ENCODE results near the gene NCR2.
"Not testable (repeated sequence)": the region's sequence is repeated elsewhere in the genome, so short reads cannot be mapped to it uniquely, and the experiment has no call there.

Gene NCR2

GRCh38 chr6:41335296-41335695 is at the start of gene NCR2:
Gene NCR2, plus strand, starts transcription at chr6:41335608. Its CDS starts 269 bp downstream, at chr6:41335877.
- Histone ChIP-seq H3K36me3 (ENCODE audit: insufficient read depth, insufficient read length, low read length) (no peaks in the 10 kb centered on the region), H3K4me1 (ENCODE audit: insufficient read depth, insufficient read length) (peaks cover 6% of the 10 kb centered on the region), H3K4me3 (ENCODE audit: insufficient read length, low read depth) (no peak within 1 kb of the TSS), H3K9me3 (ENCODE audit: insufficient read depth, low read length) (no peaks in the 10 kb centered on the region), H3K27me3 (ENCODE audit: insufficient read depth, insufficient read length) (no peaks in the 10 kb centered on the region), H3K9ac (ENCODE audit: insufficient read length, low read depth) (no peak within 1 kb of the TSS)
- no peak for DNase-seq (ENCODE audit: low read depth, low spot score)
- TF ChIP-seq ZNF274 (IDR thresholded peaks at IDR 0.05; ENCODE audit: low read depth, low read length): no peak
- TF ChIP-seq SUZ12 (IDR thresholded peaks at IDR 0.05; ENCODE audit: extremely low read depth, insufficient read depth, insufficient read length): no peak
- TF ChIP-seq YY1 (IDR thresholded peaks at IDR 0.05; ENCODE audit: insufficient read depth, insufficient read length): no peak

GRCh38 chr6:41286544-41287346 is 48.7 kb upstream of the NCR2 start, which contains the start of gene TREM1:
Gene TREM1, minus strand, starts transcription at chr6:41286682. Its CDS starts 27 bp downstream, at chr6:41286655.
- no peaks in the 10 kb centered on the region for H3K36me3 ChIP-seq (ENCODE audit: insufficient read depth, insufficient read length, low read length)
- no peaks in the 10 kb centered on the region for H3K9me3 ChIP-seq (ENCODE audit: insufficient read depth, low read length)
- H3K4me3 ChIP-seq (ENCODE audit: insufficient read length, low read depth): no peak within 1 kb of the TSS
- H3K9ac ChIP-seq (ENCODE audit: insufficient read length, low read depth): no peak within 1 kb of the TSS
- peaks cover 2% of the 10 kb centered on the region for H3K4me1 ChIP-seq (ENCODE audit: insufficient read depth, insufficient read length)
- DNase-seq (ENCODE audit: low read depth, low spot score): no peak
- no peaks in the 10 kb centered on the region for H3K27me3 ChIP-seq (ENCODE audit: insufficient read depth, insufficient read length)
- no peak for TF ChIP-seq ZNF274 (IDR thresholded peaks at IDR 0.05; ENCODE audit: low read depth, low read length)
- TF ChIP-seq YY1 (IDR thresholded peaks at IDR 0.05; ENCODE audit: insufficient read depth, insufficient read length): no peak
- no peak for TF ChIP-seq SUZ12 (IDR thresholded peaks at IDR 0.05; ENCODE audit: extremely low read depth, insufficient read depth, insufficient read length)

- no peak for DNase-seq (ENCODE audit: low read depth, low spot score)
- H3K9ac ChIP-seq (ENCODE audit: insufficient read length, low read depth): no peak overlapping the region
- H3K4me3 ChIP-seq (ENCODE audit: insufficient read length, low read depth): no peak overlapping the region
- no peaks in the 10 kb centered on the region for H3K27me3 ChIP-seq (ENCODE audit: insufficient read depth, insufficient read length)
- TF ChIP-seq YY1 (IDR thresholded peaks at IDR 0.05; ENCODE audit: insufficient read depth, insufficient read length): no peak
- no peak for TF ChIP-seq ZNF274 (IDR thresholded peaks at IDR 0.05; ENCODE audit: low read depth, low read length)
- TF ChIP-seq SUZ12 (IDR thresholded peaks at IDR 0.05; ENCODE audit: extremely low read depth, insufficient read depth, insufficient read length): no peak
- H3K4me1 ChIP-seq (ENCODE audit: insufficient read depth, insufficient read length): peaks cover 2% of the 10 kb centered on the region
- no peaks in the 10 kb centered on the region for H3K36me3 ChIP-seq (ENCODE audit: insufficient read depth, insufficient read length, low read length)
- H3K9me3 ChIP-seq (ENCODE audit: insufficient read depth, low read length): no peaks in the 10 kb centered on the region
These were observed 47.2 kb upstream of the NCR2 start for GRCh38 chr6:41288030-41288753.

GRCh38 chr6:41288754-41289129 is 46.7 kb upstream of the NCR2 start:
- no peak for DNase-seq (ENCODE audit: low read depth, low spot score)
- Histone ChIP-seq H3K9ac (ENCODE audit: insufficient read length, low read depth) (no peak overlapping the region), H3K27me3 (ENCODE audit: insufficient read depth, insufficient read length) (no peaks in the 10 kb centered on the region), H3K9me3 (ENCODE audit: insufficient read depth, low read length) (no peaks in the 10 kb centered on the region), H3K4me3 (ENCODE audit: insufficient read length, low read depth) (no peak overlapping the region), H3K4me1 (ENCODE audit: insufficient read depth, insufficient read length) (peaks cover 2% of the 10 kb centered on the region), H3K36me3 (ENCODE audit: insufficient read depth, insufficient read length, low read length) (no peaks in the 10 kb centered on the region)
- TF ChIP-seq YY1 (IDR thresholded peaks at IDR 0.05; ENCODE audit: insufficient read depth, insufficient read length) (no peak), SUZ12 (IDR thresholded peaks at IDR 0.05; ENCODE audit: extremely low read depth, insufficient read depth, insufficient read length) (no peak)

- H3K4me1 ChIP-seq (ENCODE audit: insufficient read depth, insufficient read length): peaks cover 7% of the 10 kb centered on the region
- no peaks in the 10 kb centered on the region for H3K36me3 ChIP-seq (ENCODE audit: insufficient read depth, insufficient read length, low read length)
- H3K4me3 ChIP-seq (ENCODE audit: insufficient read length, low read depth): no peak overlapping the region
- H3K9ac ChIP-seq (ENCODE audit: insufficient read length, low read depth): no peak overlapping the region
- no peak for DNase-seq (ENCODE audit: low read depth, low spot score)
- no peaks in the 10 kb centered on the region for H3K9me3 ChIP-seq (ENCODE audit: insufficient read depth, low read length)
- no peaks in the 10 kb centered on the region for H3K27me3 ChIP-seq (ENCODE audit: insufficient read depth, insufficient read length)
- TF ChIP-seq SUZ12 (IDR thresholded peaks at IDR 0.05; ENCODE audit: extremely low read depth, insufficient read depth, insufficient read length): no peak
- TF ChIP-seq ZNF274 (IDR thresholded peaks at IDR 0.05; ENCODE audit: low read depth, low read length): no peak
- no peak for TF ChIP-seq YY1 (IDR thresholded peaks at IDR 0.05; ENCODE audit: insufficient read depth, insufficient read length)
These were observed 45.6 kb upstream of the NCR2 start for GRCh38 chr6:41289815-41290214.

GRCh38 chr6:41291717-41292116 is 43.7 kb upstream of the NCR2 start:
- Histone ChIP-seq H3K4me3 (ENCODE audit: insufficient read length, low read depth) (no peak overlapping the region), H3K9me3 (ENCODE audit: insufficient read depth, low read length) (peaks cover 7% of the 10 kb centered on the region; the same call in 1 of the 2 replicates), H3K27me3 (ENCODE audit: insufficient read depth, insufficient read length) (no peaks in the 10 kb centered on the region), H3K4me1 (ENCODE audit: insufficient read depth, insufficient read length) (peaks cover 7% of the 10 kb centered on the region), H3K9ac (ENCODE audit: insufficient read length, low read depth) (no peak overlapping the region), H3K36me3 (ENCODE audit: insufficient read depth, insufficient read length, low read length) (no peaks in the 10 kb centered on the region)
- no peak for DNase-seq (ENCODE audit: low read depth, low spot score)
- TF ChIP-seq SUZ12 (IDR thresholded peaks at IDR 0.05; ENCODE audit: extremely low read depth, insufficient read depth, insufficient read length): no peak
- TF ChIP-seq YY1 (IDR thresholded peaks at IDR 0.05; ENCODE audit: insufficient read depth, insufficient read length): no peak
- TF ChIP-seq ZNF274 (IDR thresholded peaks at IDR 0.05; ENCODE audit: low read depth, low read length): no peak

GRCh38 chr6:41294214-41294872 is 41.1 kb upstream of the NCR2 start:
- no peaks in the 10 kb centered on the region for H3K27me3 ChIP-seq (ENCODE audit: insufficient read depth, insufficient read length)
- DNase-seq (ENCODE audit: low read depth, low spot score): no peak

GRCh38 chr6:41297248-41297647 is 38.2 kb upstream of the NCR2 start:
- DNase-seq (ENCODE audit: low read depth, low spot score); H3K36me3 ChIP-seq (ENCODE audit: insufficient read depth, insufficient read length, low read length); H3K4me3 ChIP-seq (ENCODE audit: insufficient read length, low read depth); H3K9ac ChIP-seq (ENCODE audit: insufficient read length, low read depth); H3K4me1 ChIP-seq (ENCODE audit: insufficient read depth, insufficient read length); H3K27me3 ChIP-seq (ENCODE audit: insufficient read depth, insufficient read length): not testable (repeated sequence)
- peaks cover 21% of the 10 kb centered on the region for H3K9me3 ChIP-seq (ENCODE audit: insufficient read depth, low read length)

More at GRCh38 chr6:41294214-41294872, 41.1 kb upstream of the NCR2 start:
- H3K36me3 ChIP-seq (ENCODE audit: insufficient read depth, insufficient read length, low read length): no peaks in the 10 kb centered on the region
- H3K4me3 ChIP-seq (ENCODE audit: insufficient read length, low read depth): no peak overlapping the region
- TF ChIP-seq YY1 (IDR thresholded peaks at IDR 0.05; ENCODE audit: insufficient read depth, insufficient read length) (no peak), ZNF274 (IDR thresholded peaks at IDR 0.05; ENCODE audit: low read depth, low read length) (no peak), SUZ12 (IDR thresholded peaks at IDR 0.05; ENCODE audit: extremely low read depth, insufficient read depth, insufficient read length) (no peak)
- H3K9ac ChIP-seq (ENCODE audit: insufficient read length, low read depth): no peak overlapping the region
- peaks cover 21% of the 10 kb centered on the region for H3K9me3 ChIP-seq (ENCODE audit: insufficient read depth, low read length)
- peaks cover 7% of the 10 kb centered on the region for H3K4me1 ChIP-seq (ENCODE audit: insufficient read depth, insufficient read length)

Data from NT2/D1 (cell line).